GM12878 (cell line): ENCODE results near the gene RERE. TPM values are rescaled to one million over a fixed set of nuclear protein-coding genes. Genes with fewer than 3 reads are reported as not detected.

ENCODE experiments used
- ATAC-seq: fragments of 200-7000 bp; cut with Tn5 transposase; 3 replicates; pipeline ENCODE4 v1.9.1; 2020; ENCODE audit warnings: mild to moderate bottlenecking, moderate library complexity
- BruUV-seq: library from RNA; stranded (reverse); fragments of 400-500 nt; replicated peaks from 2 replicates; lab custom pipeline; 2021; lab: Mats Ljungman, UMichigan
- CTCF ChIA-PET: fragments of 300-600 bp; sonication (Branson Sonifier 250); formaldehyde crosslinking; extraction: SDS; loops from one replicate; lab custom pipeline; 2021; ENCODE audit warnings: inconsistent platforms; lab: Yijun Ruan, JAX
- POLR2A ChIA-PET: fragments of 350-600 bp; formaldehyde crosslinking; extraction: SDS; loops from one replicate; lab custom pipeline; 2021; ENCODE audit warnings: inconsistent platforms; lab: Charles Lee
- RAD21 ChIA-PET: fragments of 300-600 bp; sonication (Branson Sonifier 250); formaldehyde crosslinking; loops from one replicate; lab custom pipeline; 2023; ENCODE audit warnings: antibody characterized with exemption; ENCODE audit not compliant: unreplicated experiment; lab: Charles Lee
- SMC1A ChIA-PET: fragments of 300-600 bp; sonication (Branson Sonifier 250); formaldehyde crosslinking; loops from one replicate; lab custom pipeline; 2023; ENCODE audit not compliant: unreplicated experiment, uncharacterized antibody; lab: Charles Lee
- DNase-seq: peaks from one replicate; pipeline ENCODE4 v3.0.0-alpha.2; 2011; ENCODE audit warnings: low read depth, low spot score
- FAIRE-seq: peaks from 3 replicates; lab custom pipeline; 2011; peaks lifted over from hg19 to GRCh38; lab: Jason Lieb, UNC
- H2AFZ ChIP-seq: 2 replicates; pipeline ENCODE4 v1.6.0; 2011; ENCODE audit warnings: low read depth, low read length, control low read depth; ENCODE audit not compliant: control insufficient read depth
- H3K27ac ChIP-seq: 2 replicates; pipeline ENCODE4 v1.5.1; 2011; ENCODE audit warnings: control low read depth; ENCODE audit not compliant: control insufficient read depth, insufficient read depth
- H3K27me3 ChIP-seq, 2 experiments: replicated peaks in 1 of 2; 2 replicates each; pipeline versions ENCODE4 v1.6.0 to v1.6.1; 2011; ENCODE audit warnings: low read length in 1 of 2; ENCODE audit not compliant: control insufficient read depth in 2 of 2, insufficient read depth in 2 of 2
- H3K36me3 ChIP-seq, 2 experiments: 2 replicates each; pipeline ENCODE4 v1.5.1; 2011; ENCODE audit warnings: low read length in 1 of 2; ENCODE audit not compliant: control insufficient read depth in 2 of 2, insufficient read depth in 2 of 2
- H3K4me1 ChIP-seq: 2 replicates; pipeline ENCODE4 v1.6.1; 2011; ENCODE audit warnings: mild to moderate bottlenecking, low read length, moderate library complexity, mixed read lengths; ENCODE audit not compliant: control insufficient read depth, insufficient read depth
- H3K4me2 ChIP-seq: 2 replicates; pipeline ENCODE4 v1.6.0; 2011; ENCODE audit warnings: control low read depth; ENCODE audit not compliant: control insufficient read depth, insufficient read depth
- H3K4me3 ChIP-seq: fragments of 200-600 bp; sonication (generic); 2 replicates; pipeline ENCODE4 v1.5.1; 2016
- H3K79me2 ChIP-seq: 2 replicates; pipeline ENCODE4 v1.6.0; 2011; ENCODE audit warnings: low read length; ENCODE audit not compliant: control insufficient read depth, insufficient read depth
- H3K9ac ChIP-seq: 2 replicates; pipeline ENCODE4 v1.8.0; 2011; ENCODE audit warnings: low read length, control low read depth, mixed read lengths; ENCODE audit not compliant: control insufficient read depth, insufficient read depth
- H3K9me3 ChIP-seq: replicated peaks from 3 replicates; pipeline ENCODE4 v1.5.1; 2011; ENCODE audit warnings: mild to moderate bottlenecking, low read length; ENCODE audit not compliant: control insufficient read depth, insufficient read depth
- H4K20me1 ChIP-seq: 2 replicates; pipeline ENCODE4 v1.6.0; 2011; ENCODE audit not compliant: control insufficient read depth, insufficient read depth
- BHLHE40 ChIP-seq, 2 experiments: fragments of 450-650 bp in 1 of 2; IDR thresholded peaks; 2 replicates each; pipeline ENCODE4 v1.6.1; 2011 to 2017; ENCODE audit warnings: low read depth in 2 of 2, borderline replicate concordance in 1 of 2, improper control_type of control experiment in 1 of 2, low read length in 1 of 2, mild to moderate bottlenecking in 1 of 2
- BMI1 ChIP-seq: fragments of 450-650 bp; IDR thresholded peaks from 2 replicates; pipeline ENCODE4 v1.6.1; 2016; ENCODE audit warnings: mild to moderate bottlenecking, moderate library complexity, borderline replicate concordance
- BRCA1 ChIP-seq: IDR thresholded peaks from 2 replicates; pipeline ENCODE4 v1.6.1; 2011; ENCODE audit warnings: low read depth, low read length, improper control_type of control experiment
- CBX3 ChIP-seq: fragments of 200-600 bp; sonication (generic); IDR thresholded peaks from 2 replicates; pipeline ENCODE4 v1.6.1; 2016; ENCODE audit warnings: low read depth, borderline replicate concordance
- CEBPB ChIP-seq, 2 experiments: fragments of 150-350 bp in 1 of 2; IDR thresholded peaks; 2 replicates each; pipeline ENCODE4 v1.6.1; 2012 to 2014; ENCODE audit warnings: low read depth in 2 of 2, low read length in 2 of 2, borderline replicate concordance in 1 of 2, inconsistent platforms in 1 of 2
- HDAC6 ChIP-seq: fragments of 200-600 bp; sonication (generic); IDR thresholded peaks from one replicate; pipeline ENCODE4 v1.8.0; 2017; ENCODE audit warnings: antibody characterized with exemption; ENCODE audit not compliant: unreplicated experiment
- IRF4 ChIP-seq: IDR thresholded peaks from 2 replicates; pipeline ENCODE4 v1.6.1; 2011; ENCODE audit warnings: low read depth, low read length
- JUND ChIP-seq: IDR thresholded peaks from 2 replicates; pipeline ENCODE4 v1.6.1; 2012; ENCODE audit warnings: low read depth, mild to moderate bottlenecking, low read length, improper control_type of control experiment, moderate library complexity
- MYB ChIP-seq: fragments of 150-350 bp; IDR thresholded peaks from 2 replicates; pipeline ENCODE4 v1.6.1; 2014; ENCODE audit warnings: mild to moderate bottlenecking, low read depth, low read length, borderline replicate concordance
- NFYB ChIP-seq: IDR thresholded peaks from 2 replicates; pipeline ENCODE4 v1.6.1; 2011; ENCODE audit warnings: low read depth, mild to moderate bottlenecking, low read length, improper control_type of control experiment, moderate library complexity; ENCODE audit not compliant: insufficient read depth
- NRF1 ChIP-seq: conservative IDR thresholded peaks from 2 replicates; pipeline ENCODE4 v1.6.1; 2011; ENCODE audit warnings: mild to moderate bottlenecking, low read depth, low read length, improper control_type of control experiment
- PML ChIP-seq: IDR thresholded peaks from 2 replicates; pipeline ENCODE4 v1.6.1; 2012; ENCODE audit warnings: low read length, inconsistent platforms
- RELA ChIP-seq: fragments of 450-650 bp; IDR thresholded peaks from 2 replicates; pipeline ENCODE4 v1.8.0; 2014; ENCODE audit warnings: borderline replicate concordance; ENCODE audit not compliant: partially characterized antibody
- RUNX3 ChIP-seq: IDR thresholded peaks from 2 replicates; pipeline ENCODE4 v1.6.1; 2012; ENCODE audit warnings: low read length, inconsistent platforms
- STAT1 ChIP-seq: fragments of 450-650 bp; conservative IDR thresholded peaks from 2 replicates; pipeline ENCODE4 v1.6.1; 2014; ENCODE audit warnings: antibody characterized with exemption, mild to moderate bottlenecking
- STAT3 ChIP-seq: IDR thresholded peaks from 2 replicates; pipeline ENCODE4 v1.6.1; 2011; ENCODE audit warnings: low read depth, low read length, improper control_type of control experiment
- WGBS: methylation state at CpG from one replicate; pipeline ENCODE4 v1.1.6; 2016; ENCODE audit warnings: low lambda C conversion rate; ENCODE audit not compliant: insufficient replicate concordance, insufficient coverage; ENCODE audit errors: missing lambda C conversion rate; 5-methylcytosine and 5-hydroxymethylcytosine counted together
- in situ Hi-C: fragments of 300-500 bp; cut with MboI; formaldehyde crosslinking; loops from 9 replicates; pipeline ENCODE4 v1.14.3; 2018; ENCODE audit warnings: mixed read lengths
- intact Hi-C: fragments of 100-400 bp; cut with micrococcal nuclease; formaldehyde crosslinking; loops from one replicate; pipeline ENCODE4 v1.14.2; 2022; ENCODE audit not compliant: unreplicated experiment
- polyA plus RNA-seq, 11 experiments: library from polyadenylated mRNA; depleted of rRNA in 4 of 11; unstranded in 6 of 11; stranded (reverse) in 5 of 11; fragments of >200 nt; fragmentation: Nextera tagmentation in 4 of 11; fragmentation: Illumina TruSeq in 1 of 11; extraction: Ambion mirVana in 4 of 11; extraction: Trizol in 1 of 11; gene quantifications; 1 replicate in 1 of 11; 2 replicates in 10 of 11; pipeline versions ENCODE4 v1.2.1 to v1.2.3, GENCODE V29; 2011 to 2016; ENCODE audit warnings: inconsistent platforms in 2 of 11, missing spikeins in 2 of 11, low read depth in 1 of 11
- total RNA-seq, 4 experiments: library from RNA; depleted of rRNA in 3 of 4; stranded (reverse); fragments of >200 nt in 3 of 4; fragmentation: Illumina TruSeq in 1 of 4; extraction: Trizol in 1 of 4; gene quantifications; 2 replicates each; pipeline versions ENCODE4 v1.2.1 to v1.2.3, GENCODE V29; 2013 to 2021
- TF ChIP-seq, protein P1 (sequence below): fragments of 450-650 bp; IDR thresholded peaks from 2 replicates; pipeline ENCODE4 v1.6.1; 2018; ENCODE audit warnings: mild to moderate bottlenecking, low read depth, moderate library complexity; ENCODE audit not compliant: partially characterized antibody
- TF ChIP-seq, protein P2 (sequence below): fragments of 450-650 bp; IDR thresholded peaks from 2 replicates; pipeline ENCODE4 v1.6.1; 2016; ENCODE audit warnings: mild to moderate bottlenecking

The RERE gene
- total and polyA plus RNA-seq, 10 of the 15 experiments (the other 5 are each of a cell fraction or from before 2014, with no cell fraction given), result 5.2 to 60.5 (median 20.2) TPM

DNA sequence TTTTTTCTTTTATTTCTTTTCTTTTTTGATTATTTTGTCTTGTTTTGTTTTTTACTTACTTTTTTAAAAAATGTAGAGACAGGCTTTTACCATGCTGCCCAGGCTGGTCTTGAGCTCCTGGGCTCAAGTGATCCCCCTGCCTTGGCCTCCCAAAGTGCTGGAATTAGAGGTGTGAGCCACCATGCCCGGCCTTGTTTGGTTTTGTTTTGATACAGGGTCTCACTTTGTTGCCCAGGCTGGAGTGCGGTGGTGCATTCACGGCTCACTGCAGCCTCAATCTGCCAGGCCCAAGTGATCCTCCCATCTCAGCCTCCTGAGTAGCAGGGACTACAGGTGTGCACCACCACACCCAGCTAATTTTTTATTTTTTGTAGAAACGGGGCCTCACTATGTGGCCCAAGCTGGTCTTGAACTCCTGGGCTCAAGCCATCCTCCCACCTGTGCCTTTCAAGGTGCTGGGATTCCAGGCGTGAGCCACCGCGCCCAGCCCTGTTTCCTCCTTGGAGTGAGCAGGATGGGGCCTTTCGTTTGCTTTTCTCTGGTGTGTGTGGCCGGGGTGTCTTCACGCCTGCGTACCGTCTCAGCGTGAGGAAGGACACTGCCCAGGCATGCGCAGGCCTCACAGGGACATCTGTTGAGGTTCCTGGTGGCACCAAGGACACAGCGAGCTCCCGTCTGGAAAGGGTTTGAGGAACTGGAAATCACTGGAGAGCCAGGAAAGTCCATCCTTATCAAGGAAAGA is 484.0 kb downstream of the RERE start (continued):
- TF ChIP-seq, protein P1, sequence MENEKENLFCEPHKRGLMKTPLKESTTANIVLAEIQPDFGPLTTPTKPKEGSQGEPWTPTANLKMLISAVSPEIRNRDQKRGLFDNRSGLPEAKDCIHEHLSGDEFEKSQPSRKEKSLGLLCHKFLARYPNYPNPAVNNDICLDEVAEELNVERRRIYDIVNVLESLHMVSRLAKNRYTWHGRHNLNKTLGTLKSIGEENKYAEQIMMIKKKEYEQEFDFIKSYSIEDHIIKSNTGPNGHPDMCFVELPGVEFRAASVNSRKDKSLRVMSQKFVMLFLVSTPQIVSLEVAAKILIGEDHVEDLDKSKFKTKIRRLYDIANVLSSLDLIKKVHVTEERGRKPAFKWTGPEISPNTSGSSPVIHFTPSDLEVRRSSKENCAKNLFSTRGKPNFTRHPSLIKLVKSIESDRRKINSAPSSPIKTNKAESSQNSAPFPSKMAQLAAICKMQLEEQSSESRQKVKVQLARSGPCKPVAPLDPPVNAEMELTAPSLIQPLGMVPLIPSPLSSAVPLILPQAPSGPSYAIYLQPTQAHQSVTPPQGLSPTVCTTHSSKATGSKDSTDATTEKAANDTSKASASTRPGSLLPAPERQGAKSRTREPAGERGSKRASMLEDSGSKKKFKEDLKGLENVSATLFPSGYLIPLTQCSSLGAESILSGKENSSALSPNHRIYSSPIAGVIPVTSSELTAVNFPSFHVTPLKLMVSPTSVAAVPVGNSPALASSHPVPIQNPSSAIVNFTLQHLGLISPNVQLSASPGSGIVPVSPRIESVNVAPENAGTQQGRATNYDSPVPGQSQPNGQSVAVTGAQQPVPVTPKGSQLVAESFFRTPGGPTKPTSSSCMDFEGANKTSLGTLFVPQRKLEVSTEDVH, result no peak
- TF ChIP-seq JUND, result no peak
- no peak for TF ChIP-seq RUNX3
- TF ChIP-seq NRF1, result no peak
- TF ChIP-seq STAT1, result no peak
- no peak for TF ChIP-seq BHLHE40 (IDR thresholded peaks at IDR 0.05; ENCODE audit: borderline replicate concordance in 1 of 2, low read depth in 2 of 2, low read length in 1 of 2)

DNA sequence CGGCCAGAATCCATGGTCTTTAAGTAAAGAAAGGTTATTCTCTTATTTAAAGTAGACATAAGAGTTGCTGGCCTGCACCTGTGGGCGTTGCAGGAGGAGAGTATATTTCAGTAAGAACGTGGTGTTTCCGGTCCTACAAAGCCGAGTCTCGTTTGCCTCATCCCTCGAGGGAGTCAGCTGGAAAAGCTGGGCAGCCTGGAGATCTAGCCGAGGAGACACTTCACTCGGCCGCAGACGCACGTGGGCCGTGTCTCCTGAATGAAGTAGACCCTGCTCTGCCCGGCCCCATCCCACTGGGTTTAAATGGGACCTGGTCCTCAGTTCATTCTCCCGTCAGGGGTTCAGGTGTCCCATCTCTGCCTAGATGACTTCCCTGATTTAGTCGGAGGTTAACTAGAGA is 484.6 kb downstream of the RERE start:
- no peak for ATAC-seq
- no peaks in the 10 kb centered on the region for H4K20me1 ChIP-seq
- no peak overlapping the region for H3K4me2 ChIP-seq
- no peaks in the 10 kb centered on the region; a peak in 1 of 4 replicates for H3K27me3 ChIP-seq
- no peak overlapping the region for H3K27ac ChIP-seq
- DNase-seq, result no peak
- POLR2A ChIA-PET, result no interaction called here
- no peaks in the 10 kb centered on the region for H3K4me1 ChIP-seq
- no peak overlapping the region for H3K4me3 ChIP-seq
- TF ChIP-seq CEBPB (IDR thresholded peaks at IDR 0.05; ENCODE audit: borderline replicate concordance in 1 of 2, low read depth in 2 of 2, low read length in 2 of 2) (no peak), IRF4 (no peak), HDAC6 (no peak), BRCA1 (no peak), BHLHE40 (IDR thresholded peaks at IDR 0.05; ENCODE audit: borderline replicate concordance in 1 of 2, low read depth in 2 of 2, low read length in 1 of 2) (no peak), BMI1 (no peak), STAT3 (no peak), CBX3 (no peak), NFYB (no peak), MYB (no peak), PML (no peak), RELA (no peak)
- TF ChIP-seq, protein P2, sequence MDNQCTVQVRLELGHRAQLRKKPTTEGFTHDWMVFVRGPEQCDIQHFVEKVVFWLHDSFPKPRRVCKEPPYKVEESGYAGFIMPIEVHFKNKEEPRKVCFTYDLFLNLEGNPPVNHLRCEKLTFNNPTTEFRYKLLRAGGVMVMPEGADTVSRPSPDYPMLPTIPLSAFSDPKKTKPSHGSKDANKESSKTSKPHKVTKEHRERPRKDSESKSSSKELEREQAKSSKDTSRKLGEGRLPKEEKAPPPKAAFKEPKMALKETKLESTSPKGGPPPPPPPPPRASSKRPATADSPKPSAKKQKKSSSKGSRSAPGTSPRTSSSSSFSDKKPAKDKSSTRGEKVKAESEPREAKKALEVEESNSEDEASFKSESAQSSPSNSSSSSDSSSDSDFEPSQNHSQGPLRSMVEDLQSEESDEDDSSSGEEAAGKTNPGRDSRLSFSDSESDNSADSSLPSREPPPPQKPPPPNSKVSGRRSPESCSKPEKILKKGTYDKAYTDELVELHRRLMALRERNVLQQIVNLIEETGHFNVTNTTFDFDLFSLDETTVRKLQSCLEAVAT, result no peak
- SMC1A ChIA-PET, result no interaction called here
- H3K36me3 ChIP-seq, result no peaks in the 10 kb centered on the region
- in situ Hi-C loops, result no loop called here
- FAIRE-seq, result no peak
- BruUV-seq, result no TSS peak
- H3K9ac ChIP-seq, result no peak overlapping the region
- intact Hi-C loops, result no loop called here
- H3K9me3 ChIP-seq, result no peaks in the 10 kb centered on the region; the same call in 2 of the 3 replicates
- CTCF ChIA-PET, result interaction anchor here (0.7 to 1.0 kb wide), 2 partner anchors 318 to 1904 kb away, joined by 4 read pairs; no protein-coding TSS in a partner anchor
- RAD21 ChIA-PET, result no interaction called here
- 68% methylated on average over 16 of the region's 16 CpGs for WGBS
- no peak overlapping the region for H2AFZ ChIP-seq
- H3K79me2 ChIP-seq, result no peaks in the 10 kb centered on the region
